Measurements from ENCODE around the gene UPF2.

DNA sequence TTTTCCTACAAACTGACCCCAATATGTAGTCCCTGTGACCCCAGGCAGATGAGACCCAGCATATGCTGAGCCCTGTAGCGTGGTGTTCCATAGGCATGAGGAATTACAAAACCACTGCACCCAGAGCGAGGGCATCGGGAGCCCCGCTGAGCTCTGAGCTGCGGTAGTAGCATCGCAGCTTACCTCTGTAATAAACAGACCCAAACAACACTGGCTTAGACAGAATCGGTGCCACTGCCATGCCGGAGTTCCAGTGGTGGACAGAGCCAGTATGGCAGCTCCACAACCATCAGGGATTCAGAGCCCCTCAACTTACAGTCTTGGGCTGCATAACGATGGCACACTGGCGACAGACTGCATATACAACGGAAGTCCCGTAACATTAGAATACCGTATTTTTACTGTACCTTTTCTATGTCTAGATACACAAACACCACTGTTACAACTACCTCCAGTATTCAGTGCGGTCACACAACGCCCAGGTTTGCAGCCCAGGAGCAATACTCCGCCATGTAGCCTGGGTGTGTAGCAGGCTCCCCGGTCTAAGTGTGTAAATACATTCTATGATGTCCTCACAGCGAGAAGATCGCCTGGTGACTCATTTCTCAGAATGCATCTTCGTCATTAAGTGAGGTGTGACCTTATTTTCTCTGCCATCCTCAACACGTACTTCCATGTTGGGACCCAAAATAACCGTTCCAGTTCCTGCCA, 150.7 kb downstream of the UPF2 start:
- TF ChIP-seq CTCF (IDR thresholded peaks at IDR 0.05) (no peak), POLR2AphosphoS5 (IDR thresholded peaks at IDR 0.05) (no peak)
